GM19025 (cell line): Measurements from ENCODE around the gene NIPBL.
"Not testable (repeated sequence)": the region's sequence is repeated elsewhere in the genome, so short reads cannot be mapped to it uniquely, and the experiment has no call there.

Experiments used
- ATAC-seq: cut with Tn5 transposase; IDR thresholded peaks from one replicate; pipeline ENCODE4 v1.9.1; 2021; ENCODE audit warnings: mild to moderate bottlenecking, low read depth, moderate library complexity; ENCODE audit not compliant: unreplicated experiment

Gene NIPBL

DNA sequence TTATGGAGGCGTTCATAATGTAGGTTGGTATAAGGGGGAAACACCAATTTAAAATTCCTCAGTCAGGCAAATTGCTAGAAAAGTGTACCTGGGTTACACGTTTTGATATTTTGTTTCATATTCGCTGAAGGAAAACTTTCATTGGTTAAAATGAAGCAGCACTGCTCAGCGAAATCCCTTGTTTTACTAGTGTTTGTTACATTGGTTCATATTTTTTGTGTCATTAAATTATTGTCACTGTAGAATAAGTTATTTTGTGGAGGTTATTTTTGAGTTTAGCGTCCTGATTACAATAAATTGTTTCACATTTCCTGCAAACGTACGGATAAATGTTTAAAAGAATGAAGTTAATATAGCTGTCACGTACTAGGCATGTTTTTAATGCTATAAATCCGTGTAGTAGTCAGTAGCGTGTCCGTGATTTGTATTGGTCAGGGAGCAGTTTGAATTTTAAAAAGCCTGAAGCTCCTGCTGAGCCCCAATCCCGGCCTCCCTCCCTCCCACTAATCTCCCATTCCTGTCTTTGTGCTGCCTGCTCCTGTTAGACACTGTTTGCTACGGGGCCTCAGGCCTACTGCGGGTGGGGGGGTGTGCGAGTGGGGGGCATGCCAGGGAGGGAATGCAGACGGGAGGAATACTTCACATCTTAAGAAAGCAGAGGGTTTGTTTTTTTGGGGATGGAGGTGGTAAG lies 2.0 kb downstream of the NIPBL start:
- no peak for ATAC-seq

DNA sequence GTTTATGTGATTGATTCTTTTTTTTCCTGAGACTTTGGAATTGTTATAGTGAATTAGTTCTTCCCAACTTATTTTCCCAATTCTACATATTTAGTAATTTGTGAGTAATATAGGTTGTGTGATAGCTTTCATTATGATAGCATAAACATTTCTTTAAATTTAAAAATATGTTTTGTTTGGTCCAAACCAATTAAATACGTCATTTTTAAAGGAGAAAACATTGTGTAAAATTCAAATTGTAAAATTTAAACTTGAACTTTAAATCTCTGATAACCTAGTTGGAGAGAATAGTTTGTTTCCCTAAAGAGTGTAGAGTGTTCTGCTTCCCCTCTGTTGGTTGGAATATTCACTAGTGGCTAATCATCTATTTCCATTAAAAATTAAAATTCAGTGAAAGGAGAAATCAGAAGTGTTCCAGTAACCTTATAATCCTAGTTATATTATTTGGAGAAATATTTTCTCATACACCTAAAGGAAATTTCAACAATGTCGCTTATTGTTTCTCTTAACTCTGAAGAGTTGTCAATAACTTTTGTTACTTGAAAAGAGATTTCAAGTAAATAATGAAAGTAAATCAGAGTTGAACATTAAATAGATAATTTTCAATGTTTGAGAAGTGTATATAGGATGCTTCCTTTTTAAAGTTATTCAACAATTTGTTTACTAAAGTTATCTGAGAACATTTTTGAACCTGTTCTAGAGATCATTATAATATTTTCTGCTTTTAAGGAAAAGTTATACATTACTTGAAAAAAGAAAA lies 2.9 kb downstream of the NIPBL start:
- no peak for ATAC-seq

DNA sequence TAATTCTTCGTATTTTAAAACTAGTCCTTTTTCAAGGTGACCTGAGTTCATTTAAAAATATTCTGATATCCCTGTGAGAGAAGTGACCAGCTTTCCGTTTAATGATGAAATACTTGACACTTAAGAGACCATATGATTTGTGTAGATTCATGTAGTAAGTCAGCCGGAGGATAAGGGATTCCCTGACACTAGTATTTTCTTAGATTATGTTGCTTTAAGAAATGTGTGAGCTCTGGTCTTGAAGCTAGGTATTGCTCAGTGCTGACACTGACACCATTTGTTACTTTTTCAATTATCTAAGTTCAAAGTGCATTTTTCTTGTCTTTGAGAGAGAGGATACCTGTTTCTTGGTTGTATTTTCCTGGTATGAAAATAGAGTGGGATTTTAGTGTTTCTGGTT lies 4.2 kb downstream of the NIPBL start:
- ATAC-seq, result no peak

DNA sequence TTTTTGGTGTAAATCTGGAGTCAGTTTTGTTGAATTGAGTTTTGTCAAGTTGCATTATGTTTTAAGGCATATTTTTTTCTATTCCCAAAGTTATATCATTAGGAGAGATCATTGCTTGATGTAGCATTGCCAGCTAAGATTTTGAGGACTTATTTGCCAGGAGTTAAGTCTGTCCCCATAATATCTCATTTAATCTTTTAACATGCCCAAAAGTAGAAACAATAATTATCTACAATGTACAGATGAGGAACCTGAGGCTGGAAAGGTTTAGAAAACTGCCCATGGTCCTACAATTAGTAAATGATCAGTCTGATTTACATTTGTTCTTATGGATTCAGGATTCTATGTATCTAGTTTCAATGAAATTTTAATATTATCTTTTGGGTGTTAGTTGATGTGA lies 4.7 kb downstream of the NIPBL start:
- no peak for ATAC-seq

DNA sequence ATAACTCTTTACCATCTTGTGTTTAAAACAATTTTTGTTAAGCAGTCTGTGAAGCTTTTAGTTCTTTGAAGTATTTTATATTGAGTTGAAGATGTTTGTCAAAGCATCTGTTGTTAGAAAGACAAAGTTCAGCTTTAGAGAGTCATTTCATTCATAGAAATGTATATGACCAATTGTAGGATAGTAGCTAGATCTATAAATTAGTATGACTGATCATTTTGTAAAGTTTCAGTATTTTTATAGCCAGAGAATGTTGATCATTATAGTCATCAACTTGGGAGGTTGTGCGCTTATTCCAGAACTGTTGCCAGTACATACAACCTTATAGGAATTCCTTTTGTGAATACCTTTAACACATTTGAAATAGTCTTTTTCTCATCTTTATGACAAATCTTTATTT lies 5.2 kb downstream of the NIPBL start:
- ATAC-seq, result no peak

DNA sequence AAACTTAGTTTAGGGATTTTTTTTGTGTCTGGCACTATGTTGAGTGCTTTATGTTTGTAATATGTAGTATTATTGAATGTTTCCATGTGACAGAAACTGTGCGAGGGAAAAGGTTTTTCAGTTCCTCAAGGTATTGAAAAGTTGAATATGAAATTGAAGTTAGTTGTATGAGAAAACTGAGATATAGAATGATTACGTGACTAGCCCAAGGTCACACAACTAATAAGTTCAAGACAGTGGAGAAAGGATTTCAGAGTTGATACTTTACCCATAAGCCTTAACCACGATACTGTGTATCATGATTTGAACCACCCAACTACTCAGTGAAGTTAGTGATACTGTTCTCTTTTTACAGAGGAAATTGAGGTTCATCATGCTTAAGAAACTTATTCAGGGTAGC lies 5.7 kb downstream of the NIPBL start:
- ATAC-seq, result no peak

DNA sequence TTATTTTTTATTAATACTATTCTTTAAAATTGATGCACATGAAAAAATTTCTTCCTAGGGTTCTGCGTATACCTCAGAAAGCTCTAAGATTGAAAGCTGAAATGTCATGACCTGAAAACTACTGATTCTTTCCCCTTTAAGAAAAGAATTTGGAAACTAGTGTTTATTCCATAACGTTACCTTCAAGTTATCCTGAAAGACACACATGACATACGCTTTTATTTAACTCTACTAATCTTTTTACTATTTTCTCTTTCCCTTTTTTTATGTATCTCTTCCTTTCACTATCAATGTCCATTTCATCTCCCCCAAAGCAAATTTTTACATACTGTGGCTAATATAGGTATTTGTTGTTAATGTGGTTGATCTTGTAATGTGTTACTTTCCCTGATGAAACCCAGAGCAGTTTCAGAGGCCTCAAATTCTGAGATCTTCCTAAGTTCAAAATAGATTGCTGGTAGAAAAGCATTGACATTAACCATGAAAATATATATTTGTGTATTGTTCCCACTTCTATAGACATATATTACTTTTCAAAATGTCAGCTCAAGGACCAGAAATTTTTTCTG lies 7.4 kb downstream of the NIPBL start:
- no peak for ATAC-seq

DNA sequence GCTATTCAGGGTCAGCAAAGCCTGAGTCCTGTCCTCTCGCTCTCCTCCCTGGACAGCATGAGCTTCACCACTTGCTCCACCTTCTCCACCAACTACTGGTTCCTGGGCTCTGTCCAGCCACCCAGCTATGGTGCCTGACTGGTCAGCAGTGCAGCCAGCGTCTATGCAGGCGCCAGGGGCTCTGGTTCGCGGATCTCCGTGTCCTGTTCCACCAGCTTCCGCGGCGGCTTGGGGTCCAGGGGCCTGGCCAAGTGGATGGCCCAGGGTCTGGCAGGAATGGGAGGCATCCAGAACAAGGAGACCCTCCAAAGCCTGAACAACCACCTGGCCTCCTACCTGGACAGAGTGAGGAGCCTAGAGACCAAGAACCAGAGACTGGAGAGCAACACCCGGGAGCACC lies 8.6 kb downstream of the NIPBL start:
- no peak for ATAC-seq

DNA sequence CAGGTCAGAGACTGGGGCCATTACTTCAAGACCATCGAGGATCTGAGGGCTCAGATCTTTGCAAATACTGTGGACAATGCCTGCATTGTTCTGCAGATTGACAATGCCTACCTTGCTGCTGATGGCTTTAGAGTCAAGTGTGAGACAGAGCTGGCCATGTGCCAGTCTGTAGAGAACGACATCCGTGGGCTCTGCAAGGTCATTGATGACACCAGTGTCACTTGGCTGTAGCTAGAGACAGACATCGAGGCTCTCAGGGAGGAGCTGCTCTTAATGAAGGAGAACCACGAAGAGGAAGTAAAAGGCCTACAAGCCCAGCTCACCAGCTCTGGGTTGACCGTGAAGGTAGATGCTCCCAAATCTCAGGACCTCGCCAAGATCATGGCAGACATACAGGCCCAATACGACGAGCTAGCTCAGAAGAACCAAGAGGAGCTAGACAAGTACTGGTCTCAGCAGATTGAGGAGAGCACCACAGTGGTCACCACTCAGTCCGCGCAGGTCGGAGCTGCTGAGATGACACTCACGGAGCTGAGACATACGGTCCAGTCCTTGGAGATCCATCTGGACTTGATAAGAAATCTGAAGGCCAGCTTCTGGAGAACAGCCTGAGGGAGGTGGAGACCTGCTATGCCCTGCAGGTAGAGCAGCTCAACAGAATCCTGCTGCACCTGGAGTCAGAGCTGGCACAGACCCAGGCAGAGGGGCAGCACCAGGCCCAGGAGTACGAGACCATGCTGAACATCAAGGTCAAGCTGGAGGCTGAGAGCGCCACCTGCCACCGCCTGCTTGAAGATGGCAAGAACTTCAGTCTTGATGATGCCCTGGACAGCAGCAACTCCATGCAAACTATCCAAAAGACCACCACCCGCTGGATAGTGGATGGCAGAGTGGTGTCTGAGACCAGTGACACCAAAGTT lies 9.3 kb downstream of the NIPBL start:
- ATAC-seq, result no peak

DNA sequence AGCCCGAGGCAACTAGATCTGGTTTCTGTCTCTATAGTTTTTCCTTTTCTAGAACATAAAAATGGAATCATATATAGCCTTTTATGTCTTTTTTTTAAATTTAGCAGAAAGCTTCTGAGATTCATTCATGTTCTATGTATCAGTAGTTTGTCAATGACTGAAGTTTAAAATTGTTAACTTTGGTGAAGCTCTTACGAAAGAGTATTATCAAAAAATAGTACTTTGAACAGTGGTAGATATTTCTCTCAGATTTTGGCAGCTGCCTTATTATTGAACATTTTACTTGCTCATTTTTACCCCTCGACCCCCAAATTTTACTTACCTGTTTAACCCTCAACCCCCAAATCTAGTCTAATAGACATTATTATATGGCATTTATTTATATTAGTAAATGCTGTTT lies 10.2 kb downstream of the NIPBL start:
- ATAC-seq, result no peak

DNA sequence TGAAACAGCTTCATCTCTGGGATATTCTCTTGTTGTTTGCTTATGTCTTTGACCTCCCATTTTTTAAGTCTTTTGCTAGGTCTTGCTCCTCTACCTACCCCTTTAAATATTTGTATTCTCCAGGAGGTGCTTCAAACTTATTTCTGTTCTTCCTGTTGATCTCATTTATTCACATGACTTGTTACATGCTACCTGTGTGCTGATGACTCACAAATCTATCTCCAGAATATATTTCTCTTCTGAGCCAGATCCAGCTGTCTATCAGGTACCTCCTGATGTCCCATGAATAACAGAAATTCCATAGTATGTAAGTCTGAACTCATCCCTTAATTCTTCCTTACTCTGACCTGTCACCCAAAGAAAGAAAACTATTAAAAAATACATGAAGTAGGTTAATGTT lies 11.0 kb downstream of the NIPBL start:
- no peak for ATAC-seq

DNA sequence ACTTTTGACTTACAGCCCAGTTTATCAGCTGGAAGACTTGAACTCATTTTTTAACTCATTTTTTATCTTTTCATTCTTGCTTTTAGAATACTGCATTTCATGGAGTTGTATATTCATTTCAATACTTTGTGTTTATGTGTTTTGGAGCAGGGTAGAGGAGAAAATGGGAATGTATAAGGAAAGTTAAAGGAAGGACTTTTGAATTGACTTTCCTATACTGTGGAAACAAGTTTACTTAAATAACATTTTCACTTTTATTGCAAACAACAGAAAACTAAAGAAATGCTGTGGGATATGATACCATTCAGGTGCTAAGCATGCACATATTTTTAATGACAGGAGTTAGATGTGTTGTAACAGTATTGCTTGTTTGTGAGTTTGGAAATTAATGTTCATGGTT lies 11.7 kb downstream of the NIPBL start:
- no peak for ATAC-seq

DNA sequence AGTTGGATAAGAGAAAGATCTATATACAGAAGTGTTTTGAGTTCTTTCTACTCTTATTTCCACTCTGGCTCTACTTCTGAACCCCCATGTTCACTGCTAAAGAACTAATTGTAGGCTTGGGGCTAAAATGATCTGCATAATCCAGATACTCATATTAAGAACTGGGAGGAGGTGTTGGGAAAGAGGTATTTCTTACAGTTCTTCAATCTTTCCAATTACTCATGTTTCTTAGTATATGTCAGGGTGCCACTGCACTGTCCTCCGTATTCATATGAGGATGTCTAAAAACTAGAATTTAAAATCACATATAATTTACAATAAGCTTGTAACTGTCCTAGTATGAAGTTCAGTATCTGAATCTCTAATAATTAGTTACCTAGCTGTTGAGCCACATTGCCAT lies 12.7 kb downstream of the NIPBL start:
- no peak for ATAC-seq

DNA sequence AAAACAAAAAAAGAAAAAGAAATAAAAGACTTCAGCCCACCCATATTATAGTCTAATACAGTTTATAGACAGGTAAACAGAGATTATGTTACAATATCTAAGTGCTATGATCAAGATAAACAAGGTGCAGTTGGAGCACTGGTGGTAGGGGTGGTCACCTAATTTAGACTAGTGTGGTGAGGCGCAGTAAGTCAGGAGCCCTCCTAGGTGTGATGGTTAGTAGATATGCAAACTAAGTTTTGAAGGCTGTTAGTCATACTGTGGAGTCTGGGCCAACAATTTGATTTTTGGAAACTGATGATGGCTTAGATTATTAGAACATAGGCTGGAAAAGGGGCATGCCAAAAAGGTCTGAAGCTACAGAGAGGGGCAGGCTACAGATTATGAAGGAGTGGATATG lies 14.7 kb downstream of the NIPBL start:
- ATAC-seq, result no peak

DNA sequence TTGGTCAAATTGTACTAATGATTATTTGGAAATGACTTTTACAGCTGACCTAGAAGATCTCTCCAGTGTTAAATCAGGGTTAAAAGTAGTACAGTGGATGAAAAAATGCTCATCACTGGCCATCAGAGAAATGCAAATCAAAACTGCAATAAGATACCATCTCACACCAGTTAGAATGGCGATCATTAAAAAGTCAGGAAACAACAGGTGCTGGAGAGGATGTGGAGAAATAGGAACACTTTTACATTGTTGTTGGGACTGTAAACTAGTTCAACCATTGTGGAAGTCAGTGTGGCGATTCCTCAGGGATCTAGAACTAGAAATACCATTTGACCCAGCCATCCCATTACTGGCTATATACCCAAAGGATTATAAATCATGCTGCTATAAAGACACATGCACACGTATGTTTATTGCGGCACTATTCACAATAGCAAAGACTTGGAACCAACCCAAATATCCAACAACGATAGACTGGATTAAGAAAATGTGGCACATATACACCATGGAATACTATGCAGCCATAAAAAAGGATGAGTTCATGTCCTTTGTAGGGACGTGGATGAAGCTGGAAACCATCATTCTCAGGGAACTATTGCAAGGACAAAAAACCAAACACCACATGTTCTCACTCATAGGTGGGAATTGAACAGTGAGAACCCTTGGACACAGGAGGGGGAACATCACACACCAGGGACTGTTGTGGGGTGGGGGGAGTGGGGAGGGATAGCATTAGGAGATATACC lies 15.7 kb downstream of the NIPBL start:
- ATAC-seq, result not testable (repeated sequence)

DNA sequence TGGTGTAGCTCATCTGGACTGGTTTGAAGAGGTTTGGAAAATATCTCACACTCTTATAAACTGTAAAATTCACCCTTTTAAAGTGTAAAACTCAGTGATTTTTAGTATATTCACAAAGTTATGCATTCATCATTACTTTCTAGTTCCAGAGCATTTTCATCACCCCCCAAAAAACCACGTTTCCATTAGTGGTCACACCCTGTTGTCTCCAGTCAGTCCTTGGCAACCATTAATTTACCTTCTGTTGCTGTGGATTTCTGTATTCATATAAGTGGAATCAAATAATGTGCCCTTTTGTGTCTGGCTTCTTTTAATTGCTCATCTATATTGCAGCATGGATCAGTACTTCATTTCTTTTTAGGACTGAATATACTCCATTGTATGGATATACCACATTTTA lies 18.4 kb downstream of the NIPBL start:
- ATAC-seq, result no peak

DNA sequence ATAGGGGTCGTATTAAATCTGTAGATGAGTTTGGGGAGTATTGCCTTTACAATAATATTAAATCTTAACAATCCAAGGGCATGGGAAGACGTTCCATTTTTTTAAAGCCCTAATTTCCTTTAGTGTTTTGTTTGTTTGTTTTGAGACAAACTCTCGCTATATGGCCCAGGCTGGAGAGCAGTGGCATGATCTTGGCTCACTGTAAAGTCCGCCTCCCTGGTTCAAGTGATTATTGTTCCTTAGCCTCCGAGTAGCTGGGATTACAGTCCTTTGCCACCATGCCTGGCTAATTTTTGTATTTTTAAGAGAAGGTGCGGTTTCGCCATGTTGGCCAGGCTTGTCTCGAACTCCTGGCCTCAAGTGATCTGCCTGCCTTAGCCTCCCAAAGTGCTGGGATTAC lies 19.9 kb downstream of the NIPBL start:
- no peak for ATAC-seq

DNA sequence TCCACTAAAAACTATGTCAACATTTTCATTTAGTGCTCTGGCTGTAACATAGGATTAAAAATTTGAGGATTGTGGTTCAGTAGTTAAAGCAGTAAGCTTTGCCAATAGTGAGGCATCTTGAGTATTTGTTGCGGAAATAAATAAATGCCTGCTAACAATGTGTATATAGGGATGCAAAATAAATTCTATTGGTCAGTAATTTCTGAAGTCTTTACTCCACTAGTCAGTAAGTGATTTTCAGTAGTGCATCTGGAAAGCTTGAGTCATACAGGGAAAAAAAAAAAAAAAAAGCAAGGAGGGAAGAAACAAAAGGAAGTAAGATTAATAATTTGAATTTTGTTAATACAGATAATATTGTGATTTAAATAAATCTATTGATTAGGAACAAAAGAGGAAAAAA lies 21.0 kb downstream of the NIPBL start:
- ATAC-seq, result no peak

DNA sequence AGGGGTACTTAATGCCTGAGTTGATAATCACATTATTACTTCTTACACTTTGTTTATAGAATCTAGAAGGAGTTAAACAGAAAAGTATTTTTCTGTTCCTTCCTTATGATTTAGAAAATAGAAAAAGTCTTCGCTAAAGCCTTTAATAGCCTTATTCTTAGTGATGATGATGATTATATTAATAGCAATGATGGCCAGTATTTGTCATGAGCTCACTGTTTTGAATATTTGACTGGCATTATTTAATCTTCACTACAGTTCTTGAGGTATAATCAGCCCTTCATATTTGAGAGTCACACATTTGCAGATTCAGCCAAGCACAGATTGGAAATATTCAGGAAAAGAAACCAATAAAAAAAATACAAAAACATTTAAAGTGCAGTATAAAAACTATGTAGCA lies 23.3 kb downstream of the NIPBL start:
- ATAC-seq, result no peak

DNA sequence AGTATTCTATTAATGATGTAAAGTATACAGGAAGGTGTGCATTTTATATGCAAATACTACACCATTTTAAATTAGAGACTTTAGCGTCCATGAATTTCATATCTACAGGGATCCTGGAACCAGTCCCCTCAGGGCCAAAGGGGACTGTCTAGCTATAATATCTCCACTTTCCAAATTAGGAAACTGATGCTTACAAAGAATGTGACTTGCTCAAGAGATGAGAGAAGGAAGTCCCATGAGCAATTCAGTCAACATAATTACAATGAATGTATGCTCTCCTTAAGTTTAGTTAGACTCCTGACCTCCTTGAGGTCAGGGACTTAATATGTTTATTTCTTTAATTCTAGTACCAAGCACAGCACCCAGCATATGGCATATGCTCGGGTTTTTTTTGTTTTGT lies 23.7 kb downstream of the NIPBL start:
- ATAC-seq, result no peak
